CD4-positive, alpha-beta T cell treated with Interleukin-1 beta for 1 hour (primary cell): ENCODE results near the gene EBLN1.
"Not testable (repeated sequence)": the region's sequence is repeated elsewhere in the genome, so short reads cannot be mapped to it uniquely, and the experiment has no call there.

Experiments used
- DNase-seq, 2 donors: peaks; one replicate each; pipeline ENCODE4 v3.0.0-alpha.2; 2020 to 2022

The EBLN1 gene

DNA sequence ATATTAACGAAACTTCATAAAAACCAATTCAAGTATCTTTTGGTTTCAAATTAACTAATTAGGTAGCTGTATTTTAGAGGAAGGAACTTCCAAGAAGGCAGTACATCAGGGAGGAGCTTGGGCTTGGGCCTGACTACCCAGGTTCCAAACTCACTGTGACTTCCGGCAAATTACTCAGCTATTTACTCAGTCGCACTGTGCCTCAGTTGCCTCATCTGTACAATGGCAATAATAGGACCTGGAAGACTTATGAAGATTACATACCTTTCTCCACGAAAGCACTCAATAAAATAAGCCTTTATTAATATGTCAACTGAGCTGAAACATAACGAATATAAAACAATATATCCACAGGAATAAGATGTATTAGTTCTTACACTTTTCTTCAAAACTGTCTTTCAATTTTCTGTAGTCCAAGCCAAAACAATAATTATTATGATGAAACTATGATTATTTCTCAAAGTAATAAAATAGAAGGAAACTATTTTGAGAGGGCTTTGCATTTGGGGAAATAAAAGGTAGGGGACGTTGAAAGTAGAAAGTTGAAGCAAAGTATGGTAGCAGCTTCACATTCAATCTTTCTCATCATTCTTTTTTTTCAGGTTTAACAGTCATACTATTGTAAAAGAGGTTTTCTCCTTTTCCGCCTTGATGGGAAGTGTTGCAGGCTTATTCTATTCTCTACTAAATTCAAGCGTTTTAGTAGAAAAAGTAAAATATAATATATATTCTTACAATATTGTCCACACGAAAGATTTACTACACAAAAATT, 10.5 kb upstream of the EBLN1 start:
- DNase-seq: no peak

DNA sequence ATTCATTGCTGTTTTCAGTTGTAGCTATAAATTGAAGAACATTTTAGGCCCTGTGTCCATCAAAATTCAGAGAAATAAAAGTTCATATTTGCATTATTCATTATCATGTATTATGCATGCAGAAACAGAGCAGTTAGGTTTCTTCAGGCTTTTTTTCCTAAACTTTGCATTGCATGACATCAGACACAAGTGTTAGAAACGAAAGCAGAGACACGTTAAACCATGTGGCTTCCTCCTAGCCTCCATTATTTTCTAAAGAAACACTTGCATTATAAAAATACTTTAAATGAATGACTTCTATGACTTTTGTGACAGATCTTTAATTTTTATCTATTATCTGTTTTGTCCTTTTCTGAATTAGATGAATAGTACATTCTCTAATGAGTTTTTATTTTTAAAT, 8.8 kb upstream of the EBLN1 start:
- DNase-seq: no peak

DNA sequence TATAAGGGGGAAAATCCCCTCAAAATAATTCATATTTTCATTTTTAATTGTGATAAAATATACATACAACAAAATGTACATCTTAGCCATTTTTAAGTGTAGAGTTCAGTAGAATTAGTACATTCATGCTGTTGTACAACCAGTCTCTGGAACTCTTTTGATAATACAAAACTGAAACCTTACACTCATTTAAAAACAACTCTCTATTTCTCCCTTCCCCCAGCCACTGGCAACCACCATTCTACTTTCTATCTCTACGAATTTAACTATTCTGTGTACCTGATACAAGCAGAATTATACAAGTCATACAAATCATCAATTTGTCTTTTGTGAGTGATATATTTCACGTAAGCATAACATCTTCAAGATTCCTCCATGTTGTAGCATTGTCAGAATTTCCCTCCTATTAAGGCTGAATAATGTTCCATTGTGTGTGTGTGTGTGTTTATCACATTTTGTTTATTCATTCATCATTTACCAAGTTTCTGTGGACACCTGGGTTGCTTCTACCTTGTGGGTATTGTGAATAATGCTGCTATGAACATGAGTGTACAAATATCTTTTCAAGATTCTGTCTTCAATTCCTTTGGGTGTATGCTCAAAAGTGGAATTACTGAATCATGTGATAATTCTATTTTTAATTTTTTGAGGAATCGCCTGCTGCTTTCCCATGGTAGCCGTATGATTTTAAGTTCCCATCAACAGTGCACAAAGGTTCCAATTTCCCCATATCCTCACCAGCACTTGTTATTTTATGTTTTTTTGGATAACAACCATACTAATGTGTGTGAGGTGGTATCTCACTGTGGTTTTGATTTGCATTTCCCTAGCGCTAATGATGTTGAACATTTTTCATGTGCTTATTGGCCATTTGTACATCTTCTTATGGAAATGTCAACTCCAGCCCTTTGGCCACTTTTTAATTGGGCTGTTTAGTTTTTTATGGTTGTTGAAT, 4.7 kb upstream of the EBLN1 start:
- no peak for DNase-seq

DNA sequence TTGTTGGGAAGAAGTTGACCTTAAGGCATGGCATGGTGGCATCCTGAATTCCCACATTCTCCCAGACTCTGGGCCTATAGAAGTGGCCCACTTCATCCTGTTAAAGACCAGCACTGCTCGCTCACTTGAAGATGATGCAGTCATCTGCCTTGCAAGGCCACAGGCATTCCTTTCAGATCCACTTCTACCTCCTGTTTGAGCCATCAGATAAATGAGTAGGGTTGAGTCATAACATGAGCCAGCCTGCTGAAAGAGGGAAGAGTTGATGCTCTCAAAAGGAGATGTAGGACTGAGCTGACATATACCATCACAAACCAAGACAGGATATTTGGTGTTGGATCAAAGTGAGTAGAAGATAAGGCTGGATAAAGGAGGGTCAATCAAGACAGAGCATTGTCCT, 1.5 kb upstream of the EBLN1 start:
- DNase-seq: no peak

DNA sequence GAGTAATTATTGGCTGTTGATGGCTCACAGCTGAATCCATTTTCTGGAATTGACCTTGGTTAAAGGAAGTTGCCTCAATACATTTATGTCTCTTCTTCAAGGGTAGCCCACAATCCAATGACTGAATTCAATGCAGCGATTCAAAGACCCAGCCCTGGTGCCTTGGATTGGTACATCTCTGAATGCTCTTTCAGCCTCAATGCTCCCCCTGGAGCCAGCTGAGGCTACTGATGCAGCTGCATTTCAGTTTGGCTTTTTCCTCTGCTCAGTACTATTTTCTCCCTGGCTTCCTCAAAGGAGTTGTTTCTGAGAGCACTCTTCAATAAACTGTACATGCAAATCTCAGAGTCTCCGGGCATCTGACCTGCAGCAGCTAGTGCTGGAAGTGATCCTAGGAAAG, 633 bp upstream of the EBLN1 start:
- DNase-seq: no peak

DNA sequence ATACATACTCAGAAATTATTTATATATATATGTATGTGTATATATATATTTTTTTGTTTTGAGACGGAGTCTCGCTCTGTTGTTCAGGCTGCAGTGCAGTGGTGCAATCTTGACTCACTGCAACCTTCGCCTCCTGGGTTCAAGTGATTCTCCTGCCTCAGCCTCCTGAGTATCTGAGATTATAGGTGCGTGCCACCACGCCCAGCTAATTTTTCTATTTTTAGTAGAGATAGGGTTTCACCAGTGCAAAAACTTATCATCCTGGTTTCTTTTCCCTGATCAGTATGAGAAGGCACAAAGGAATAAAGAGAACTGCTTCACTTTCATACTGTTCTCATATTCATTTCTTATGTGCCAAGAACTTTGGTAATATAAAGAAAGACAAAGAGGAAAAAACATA, 731 bp downstream of the EBLN1 start:
- DNase-seq: not testable (repeated sequence)

DNA sequence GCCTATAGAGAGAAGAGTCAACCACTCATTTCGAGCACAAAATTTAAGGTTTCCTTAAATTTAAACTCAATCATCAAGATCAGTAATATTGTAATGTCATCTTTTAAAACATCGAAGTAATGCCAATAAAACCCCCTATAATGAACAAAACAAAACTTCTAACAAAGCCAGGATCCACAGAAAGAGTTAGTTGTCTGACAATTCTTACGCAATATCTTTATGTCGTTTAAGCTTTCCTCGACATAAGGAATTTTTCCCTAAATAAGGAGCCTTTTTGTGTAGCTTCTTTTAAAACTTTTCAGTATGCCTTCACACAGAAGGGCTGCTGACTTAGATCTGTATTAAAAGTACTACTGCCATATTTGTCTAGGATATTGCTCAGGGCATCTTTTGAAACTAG, 7.5 kb downstream of the EBLN1 start:
- no peak for DNase-seq

DNA sequence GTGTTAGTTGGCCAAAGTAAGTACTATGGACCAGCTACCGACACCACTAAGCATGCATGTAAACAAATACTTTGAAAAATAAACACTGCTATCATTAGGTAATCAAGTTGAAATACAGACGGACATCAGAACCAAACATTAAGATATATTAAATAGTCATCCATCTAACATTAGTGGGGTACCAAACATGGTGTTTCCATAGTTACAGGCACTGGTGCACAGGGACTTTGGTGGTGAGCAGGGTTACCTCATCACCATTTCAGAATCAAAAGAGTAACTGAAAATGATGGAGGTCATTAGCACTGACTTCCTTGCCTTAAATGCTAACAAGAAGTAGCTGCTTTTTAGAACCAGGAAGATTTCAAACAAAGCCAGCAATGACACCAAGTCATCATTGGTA, 23.9 kb downstream of the EBLN1 start:
- no peak for DNase-seq

DNA sequence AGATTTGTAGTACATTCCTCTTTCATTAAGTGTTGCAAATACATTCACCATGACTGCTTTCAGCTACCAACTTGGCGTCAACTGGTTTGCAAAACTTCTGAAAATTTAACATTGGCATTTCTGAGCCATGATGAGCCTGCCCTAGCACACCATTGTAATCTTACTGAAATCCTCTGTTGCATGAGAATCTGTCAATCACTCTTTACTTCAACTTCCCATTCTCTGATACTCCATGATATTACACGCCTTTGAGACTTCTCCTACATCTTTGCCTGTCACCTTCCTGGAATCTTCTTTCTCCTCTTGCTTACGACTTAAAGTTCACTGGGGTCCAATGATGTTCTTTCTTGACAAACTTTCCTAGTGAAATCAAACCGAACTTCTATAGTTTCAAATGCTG, 32.2 kb downstream of the EBLN1 start:
- no peak for DNase-seq

DNA sequence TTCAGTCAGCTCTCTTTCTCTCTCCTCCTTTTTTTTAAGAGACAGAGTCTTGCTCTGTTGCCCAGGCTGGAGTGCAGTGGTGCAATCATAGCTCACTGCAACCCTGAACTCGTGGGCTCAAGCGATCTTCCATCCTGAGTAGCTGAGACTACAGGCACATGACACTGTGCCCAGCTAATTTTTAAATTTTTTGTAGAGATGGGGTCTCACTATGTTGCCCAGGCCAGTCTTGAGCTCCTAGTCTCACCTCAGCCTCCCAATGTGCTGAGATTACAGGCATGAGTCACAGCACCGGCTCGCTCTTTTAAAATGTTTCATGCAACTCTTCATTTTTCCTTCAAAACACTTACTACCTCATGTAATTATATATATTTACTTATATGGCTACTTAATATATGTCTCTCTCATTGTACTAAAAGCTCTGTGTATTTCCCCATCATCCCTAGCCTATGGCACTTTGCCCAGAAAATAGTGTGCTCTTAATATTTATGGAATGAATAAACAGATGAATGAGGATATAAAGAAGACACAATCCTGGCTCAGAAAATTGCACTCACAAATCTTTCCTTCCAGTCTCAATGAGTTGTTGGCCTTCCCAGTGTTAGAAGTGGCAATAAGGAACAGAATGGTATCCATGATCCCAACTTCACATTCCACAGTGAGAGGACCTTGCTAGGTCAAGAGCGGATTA, 33.9 kb downstream of the EBLN1 start:
- DNase-seq: no peak

DNA sequence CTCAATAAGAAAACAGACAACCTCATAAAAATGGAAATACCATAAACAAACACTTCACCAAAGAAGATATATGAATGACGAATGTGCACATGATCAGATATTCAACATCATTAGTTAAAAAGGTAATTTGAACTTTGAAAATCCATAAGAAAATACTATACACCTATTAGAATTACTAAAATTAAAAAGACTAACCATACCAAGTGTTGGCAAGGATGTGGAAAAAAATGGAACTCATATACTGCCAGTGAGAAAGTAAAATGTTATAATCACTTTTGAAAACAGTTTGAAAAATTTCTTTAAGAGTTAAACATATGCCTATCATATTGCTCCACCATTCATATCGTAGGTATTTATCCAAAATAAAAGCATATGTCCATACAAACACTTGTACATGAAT, 37.1 kb downstream of the EBLN1 start:
- no peak for DNase-seq

DNA sequence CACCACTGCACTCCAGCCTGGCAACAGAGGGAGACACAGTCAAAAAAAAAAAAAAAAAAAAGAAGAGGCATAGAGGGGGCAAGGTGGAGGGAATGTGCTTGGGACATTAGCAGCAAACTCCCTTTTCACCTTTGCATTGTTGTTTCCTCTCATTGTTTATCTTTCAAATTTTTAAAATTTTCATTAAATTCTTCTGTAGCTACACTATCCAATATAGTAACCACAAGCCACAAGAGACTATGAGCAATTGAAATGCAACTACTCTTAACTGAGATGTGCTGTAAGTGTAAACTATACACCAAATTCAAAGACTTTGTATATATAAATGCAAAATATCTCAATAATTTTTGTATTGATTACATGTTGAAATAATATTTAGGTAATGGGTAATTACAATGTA, 43.4 kb downstream of the EBLN1 start:
- no peak for DNase-seq

DNA sequence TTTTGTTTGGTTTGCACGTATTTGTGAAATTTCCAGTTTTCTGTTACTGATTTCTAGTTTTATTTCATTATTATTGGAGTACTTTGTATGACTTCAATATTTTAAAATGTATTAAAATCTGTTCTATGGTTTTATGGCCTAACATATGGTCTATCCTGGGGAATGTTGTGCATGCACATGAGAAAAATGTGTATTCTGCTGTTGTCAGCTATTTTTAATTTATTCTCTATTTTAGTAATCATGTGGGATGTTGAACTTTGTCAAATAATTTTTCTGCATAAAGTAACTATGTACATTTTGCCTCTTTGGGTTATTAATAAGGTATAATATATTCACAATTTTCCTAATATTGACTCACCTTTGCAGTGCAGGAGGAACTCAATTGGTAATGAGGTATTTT, 46.7 kb downstream of the EBLN1 start:
- DNase-seq: no peak

DNA sequence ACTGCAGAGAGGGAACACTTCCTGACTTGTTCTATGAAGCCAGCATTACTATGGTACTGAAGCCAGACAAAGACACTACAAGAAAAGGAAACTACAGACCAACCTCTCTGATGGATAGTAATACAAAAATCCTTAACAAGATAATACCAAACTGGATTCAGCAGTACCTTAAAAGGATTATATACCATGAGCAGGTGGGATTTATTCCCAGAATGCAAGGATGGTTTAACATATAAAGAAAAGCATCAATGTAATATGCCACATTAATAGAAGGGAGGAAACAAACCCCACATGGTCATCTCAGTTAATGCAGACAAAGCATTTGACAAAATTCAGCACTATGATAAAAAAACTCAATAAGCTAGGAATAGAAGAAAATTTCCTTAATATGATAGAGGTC, 47.2 kb downstream of the EBLN1 start:
- DNase-seq: no peak

DNA sequence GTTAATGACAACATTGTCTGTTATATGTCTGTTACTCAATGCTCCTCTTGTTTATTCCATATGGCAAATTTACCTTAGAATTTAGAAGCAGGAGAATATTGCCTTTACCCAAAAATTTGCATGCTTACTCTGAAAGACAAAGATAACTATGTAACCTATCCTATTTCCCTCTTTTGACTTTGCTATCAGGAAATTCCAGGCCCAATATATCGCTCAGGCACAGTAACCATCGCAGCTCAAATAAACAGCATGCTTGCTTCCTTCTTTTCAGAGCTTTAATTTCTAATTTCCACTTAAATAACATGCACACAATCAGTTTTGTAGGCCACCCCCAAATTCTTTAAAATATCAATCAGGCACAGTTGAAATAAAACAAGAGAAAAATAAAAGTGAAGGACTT, 57.8 kb downstream of the EBLN1 start:
- DNase-seq: no peak

DNA sequence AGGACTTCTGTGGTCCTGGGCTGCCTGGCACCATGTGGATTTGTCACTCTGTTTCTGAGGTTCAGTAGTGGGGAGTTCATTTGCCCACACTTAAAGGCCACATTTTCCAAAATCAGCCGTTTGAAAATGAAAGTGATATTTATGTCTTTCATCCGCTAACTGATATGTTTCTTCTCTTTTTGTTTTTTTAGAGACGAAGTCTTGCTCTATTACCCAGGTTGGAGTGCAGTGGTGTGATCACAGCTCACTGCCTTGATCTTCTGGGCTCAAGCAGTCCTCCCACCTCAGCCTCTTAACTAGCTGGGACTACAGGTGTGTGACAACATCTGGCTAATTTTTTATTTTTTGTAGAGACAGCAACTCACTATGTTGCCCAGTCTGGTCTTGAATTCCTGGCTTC, 58.6 kb downstream of the EBLN1 start:
- DNase-seq: no peak
